K562 (cell line): Measurements from ENCODE around the gene CC2D1A. TPM values are rescaled to one million over a fixed set of nuclear protein-coding genes. Genes with fewer than 3 reads are reported as not detected.
A peak's percentile ranks its signal among the peaks of the same experiment; 100 is the strongest.

Experiments
- ATAC-seq: fragments of 200-7000 bp; cut with Tn5 transposase; 3 replicates; pipeline ENCODE4 v1.9.1; 2020; ENCODE audit warnings: moderate library complexity
- BruUV-seq: library from RNA; stranded (reverse); fragments of 400-500 nt; replicated peaks from 2 replicates; lab custom pipeline; 2021; lab: Mats Ljungman, UMichigan
- CTCF ChIA-PET: fragments of 300-600 bp; formaldehyde crosslinking; extraction: SDS; loops from one replicate; lab custom pipeline; 2021; ENCODE audit warnings: low intra/inter-chr PET ratio; lab: Yijun Ruan, JAX
- POLR2A ChIA-PET: fragments of 300-600, 350-650 bp; sonication (Branson Sonifier 250); formaldehyde crosslinking; extraction: SDS; loops from one replicate; lab custom pipeline; 2021; ENCODE audit warnings: antibody characterized with exemption, inconsistent platforms; lab: Yijun Ruan, JAX
- DNase-seq, 4 experiments: peaks; one replicate each; pipeline versions ENCODE4 v3.0.0 to v3.0.0-alpha.2; 2011 to 2018; ENCODE audit warnings: low spot score in 3 of 4, mixed read lengths in 3 of 4; ENCODE audit errors: extremely low read depth in 1 of 4
- FAIRE-seq: peaks from 2 replicates; lab custom pipeline; 2011; peaks lifted over from hg19 to GRCh38; lab: Jason Lieb, UNC
- H2AFZ ChIP-seq: 2 replicates; pipeline ENCODE4 v1.6.0; 2011; ENCODE audit warnings: low read depth, low read length, control low read depth, inconsistent platforms
- H3K27ac ChIP-seq: fragments of 200-600 bp; 3 replicates; pipeline ENCODE4 v1.8.0; 2011; ENCODE audit warnings: low read depth, mild to moderate bottlenecking, control low read depth, inconsistent platforms, low read length, moderate library complexity, mixed read lengths; ENCODE audit errors: extremely low read depth
- H3K27me3 ChIP-seq, 2 experiments: fragments of 300-600 bp in 1 of 2; 2 replicates in 1 of 2; 3 replicates in 1 of 2; pipeline versions ENCODE4 v1.6.0 to v1.8.0; 2011; ENCODE audit warnings: inconsistent platforms in 2 of 2, low read length in 2 of 2, mild to moderate bottlenecking in 1 of 2, mixed read lengths in 1 of 2, moderate library complexity in 1 of 2; ENCODE audit not compliant: control insufficient read depth in 2 of 2, insufficient read depth in 2 of 2
- H3K36me3 ChIP-seq: fragments of 300-600 bp; 3 replicates; pipeline ENCODE4 v1.8.0; 2011; ENCODE audit warnings: mild to moderate bottlenecking, low read length, inconsistent platforms; ENCODE audit not compliant: control insufficient read depth, insufficient read depth
- H3K4me1 ChIP-seq, 2 experiments: fragments of 200-600 bp in 1 of 2; replicated peaks in 1 of 2; 2 replicates in 1 of 2; 3 replicates in 1 of 2; pipeline versions ENCODE4 v1.5.1 to v1.8.0; 2011; ENCODE audit warnings: inconsistent platforms in 2 of 2, low read length in 2 of 2, mild to moderate bottlenecking in 1 of 2, mixed read lengths in 1 of 2, moderate library complexity in 1 of 2; ENCODE audit not compliant: control insufficient read depth in 2 of 2, insufficient read depth in 2 of 2
- H3K4me2 ChIP-seq: 2 replicates; pipeline ENCODE4 v1.6.1; 2011; ENCODE audit warnings: low read length, control low read depth, inconsistent platforms, mixed read lengths; ENCODE audit not compliant: insufficient read depth
- H3K4me3 ChIP-seq: fragments of 200-600 bp; sonication (generic), shearing (Covaris generic); 2 replicates; pipeline ENCODE4 v1.5.1; 2016; ENCODE audit warnings: control low read depth, inconsistent platforms
- H3K79me2 ChIP-seq: fragments of 200-600 bp; 3 replicates; pipeline ENCODE4 v1.8.0; 2011; ENCODE audit warnings: low read length, inconsistent platforms; ENCODE audit not compliant: control insufficient read depth, insufficient read depth
- H3K9ac ChIP-seq, 2 experiments: 2 replicates each; pipeline versions ENCODE4 v1.6.0 to v1.6.1; 2011; ENCODE audit warnings: low read depth in 2 of 2, low read length in 2 of 2, control low read depth in 1 of 2, inconsistent platforms in 1 of 2, mild to moderate bottlenecking in 1 of 2, mixed read lengths in 1 of 2; ENCODE audit not compliant: insufficient read depth in 1 of 2
- H3K9me1 ChIP-seq: one replicate; pipeline ENCODE4 v1.6.0; 2011; ENCODE audit warnings: inconsistent platforms, mild to moderate bottlenecking, low read length, moderate library complexity; ENCODE audit not compliant: control insufficient read depth, insufficient read depth
- H3K9me3 ChIP-seq: replicated peaks from 2 replicates; pipeline ENCODE4 v1.5.1; 2011; ENCODE audit warnings: low read depth, low read length, inconsistent platforms; ENCODE audit not compliant: control insufficient read depth, insufficient read depth
- H4K20me1 ChIP-seq: replicated peaks from 2 replicates; pipeline ENCODE4 v1.6.1; 2011; ENCODE audit warnings: low read length, inconsistent platforms, mixed read lengths; ENCODE audit not compliant: control insufficient read depth, insufficient read depth
- BCOR ChIP-seq: fragments of 450-650 bp; IDR thresholded peaks from 2 replicates; pipeline ENCODE4 v1.6.1; 2016
- EP400 ChIP-seq: fragments of 450-650 bp; IDR thresholded peaks from 2 replicates; pipeline ENCODE4 v1.6.1; 2017; ENCODE audit warnings: antibody characterized with exemption, mild to moderate bottlenecking, moderate library complexity
- ETS2 ChIP-seq: IDR thresholded peaks from 2 replicates; pipeline ENCODE4 v1.6.1; 2016; ENCODE audit warnings: borderline replicate concordance, missing genetic modification characterization, mild to moderate bottlenecking, moderate library complexity, missing compliant biosample characterization; ENCODE audit not compliant: poor library complexity, severe bottlenecking
- IRF2 ChIP-seq: sonication (generic); formaldehyde crosslinking; IDR thresholded peaks from 2 replicates; pipeline ENCODE4 v1.8.1; 2022; ENCODE audit warnings: mild to moderate bottlenecking, missing genetic modification reagents
- PHF20 ChIP-seq: fragments of 450-650 bp; IDR thresholded peaks from 2 replicates; pipeline ENCODE4 v1.6.1; 2018; ENCODE audit not compliant: partially characterized antibody
- POLR2G ChIP-seq: fragments of 200-400 bp; formaldehyde crosslinking; IDR thresholded peaks from 2 replicates; pipeline ENCODE4 v1.6.1; 2017; ENCODE audit warnings: low read depth, mild to moderate bottlenecking, antibody characterized with exemption, low read length, moderate library complexity
- RBM14 ChIP-seq: fragments of 200-400 bp; formaldehyde crosslinking; IDR thresholded peaks from 2 replicates; pipeline ENCODE4 v1.6.1; 2018; ENCODE audit warnings: low read depth, mild to moderate bottlenecking, low read length, moderate library complexity, borderline replicate concordance; ENCODE audit not compliant: insufficient read depth
- SMAD2 ChIP-seq: fragments of 150-350 bp; IDR thresholded peaks from 2 replicates; pipeline ENCODE4 v1.6.1; 2014; ENCODE audit warnings: low read depth, mild to moderate bottlenecking, low read length
- ZNF124 ChIP-seq: sonication (generic); formaldehyde crosslinking; IDR thresholded peaks from 2 replicates; pipeline ENCODE4 v1.8.1; 2022; ENCODE audit warnings: missing genetic modification reagents
- ZNF175 ChIP-seq: fragments of 200-800 bp; sonication (Bioruptor generic); IDR thresholded peaks from 2 replicates; pipeline ENCODE4 v1.6.1; 2016; ENCODE audit warnings: low read depth, mild to moderate bottlenecking, missing genetic modification characterization, missing compliant biosample characterization
- ZNF239 ChIP-seq: fragments of 250-450 bp; sonication (Bioruptor Pico); IDR thresholded peaks from 2 replicates; pipeline ENCODE4 v1.4.0; 2020; ENCODE audit warnings: mild to moderate bottlenecking
- ZNF586 ChIP-seq: fragments of 450-650 bp; formaldehyde crosslinking; conservative IDR thresholded peaks from 2 replicates; pipeline ENCODE4 v1.4.0; 2020; ENCODE audit warnings: mild to moderate bottlenecking, moderate library complexity
- WGBS: fragments of 100-300 bp; shearing (Covaris generic); methylation state at CpG from one replicate; pipeline ENCODE4 v1.1.6; 2016; ENCODE audit warnings: low coverage, mixed read lengths; ENCODE audit not compliant: insufficient coverage; ENCODE audit errors: missing lambda C conversion rate; 5-methylcytosine and 5-hydroxymethylcytosine counted together
- in situ Hi-C: fragments of 300-500 bp; cut with MboI; formaldehyde crosslinking; loops from 4 replicates; pipeline ENCODE4 v1.15.0; 2018; ENCODE audit warnings: inconsistent platforms, mixed read lengths
- intact Hi-C: fragments of 100-400 bp; cut with micrococcal nuclease; formaldehyde crosslinking; loops from 2 replicates; pipeline ENCODE4 v1.14.2; 2022
- polyA plus RNA-seq, 8 experiments: library from polyadenylated mRNA; depleted of rRNA in 4 of 8; stranded (reverse) in 5 of 8; unstranded in 3 of 8; fragments of >200 nt; fragmentation: Nextera tagmentation in 2 of 8; fragmentation: Illumina TruSeq in 1 of 8; extraction: Ambion mirVana in 2 of 8; extraction: Trizol in 1 of 8; gene quantifications; 2 replicates each; pipeline versions ENCODE4 v1.2.1 to v1.2.3, GENCODE V29; 2011 to 2014; ENCODE audit warnings: inconsistent platforms in 1 of 8, missing spikeins in 1 of 8
- total RNA-seq, 7 experiments: library from RNA; depleted of rRNA in 6 of 7; stranded (reverse); fragments of >200 nt in 6 of 7; fragmentation: Illumina TruSeq in 2 of 7; extraction: Trizol in 2 of 7; gene quantifications; 2 replicates each; pipeline versions ENCODE4 v1.2.1 to v1.2.3, GENCODE V29; 2011 to 2021; ENCODE audit warnings: low replicate concordance in 1 of 7

CC2D1A gene
- total and polyA plus RNA-seq, 9 of the 15 experiments (the other 6 are each of a cell fraction or from before 2014, with no cell fraction given), result 0.32 to 31.0 (median 12.9) TPM

- no peak overlapping the region for H2AFZ ChIP-seq
- ChIA-PET CTCF (no interaction called here), POLR2A (interaction anchor here (1.3 kb wide), 1 partner anchor 11 kb away, joined by 3 read pairs; no protein-coding TSS in a partner anchor)
- ATAC-seq (no peak), FAIRE-seq (no peak), DNase-seq (no peak)
- TF ChIP-seq ZNF239, result no peak
- TF ChIP-seq POLR2G, result 0 out of 2 replicates have a peak, but pooled peaks have one; percentile 41
- BruUV-seq, result no TSS peak
- intact Hi-C loops (no loop called here), in situ Hi-C loops (no loop called here)
- no peak overlapping the region for H3K27ac ChIP-seq
- no peaks in the 10 kb centered on the region for H4K20me1 ChIP-seq
- H3K9ac ChIP-seq, result peak overlapping the region in 1 of 2 experiments; percentile 71; a peak in 2 of 4 replicates
- H3K4me1 ChIP-seq, result peaks cover 0 to 56% of the 10 kb centered on the region in 2 experiments; a peak in 2 of 5 replicates
- H3K4me3 ChIP-seq, result no peak overlapping the region
- H3K9me1 ChIP-seq, result no peaks in the 10 kb centered on the region
- H3K79me2 ChIP-seq, result no peaks in the 10 kb centered on the region
- peaks cover 47% of the 10 kb centered on the region; the same call in 1 of the 3 replicates for H3K36me3 ChIP-seq
- H3K4me2 ChIP-seq, result no peak overlapping the region
- 71% methylated on average over 9 of the region's 12 CpGs for WGBS
- H3K9me3 ChIP-seq, result no peaks in the 10 kb centered on the region
- no peaks in the 10 kb centered on the region for H3K27me3 ChIP-seq
These were observed 73.2 kb downstream of the CC2D1A start for GRCh38 chr19:13979244-13979615.

- no TSS peak for BruUV-seq
- Histone ChIP-seq H3K79me2 (no peaks in the 10 kb centered on the region), H3K4me2 (no peak overlapping the region), H3K27ac (no peak overlapping the region), H3K36me3 (peaks cover 44% of the 10 kb centered on the region; the same call in 1 of the 3 replicates), H2AFZ (no peak overlapping the region), H3K4me1 (peaks cover 0 to 58% of the 10 kb centered on the region in 2 experiments; a peak in 2 of 5 replicates), H4K20me1 (no peaks in the 10 kb centered on the region), H3K27me3 (no peaks in the 10 kb centered on the region)
- intact Hi-C loops, result no loop called here
- ATAC-seq (no peak), FAIRE-seq (no peak)
- POLR2A ChIA-PET, result interaction anchor here (1.3 kb wide), 1 partner anchor 12 kb away, joined by 3 read pairs; no protein-coding TSS in a partner anchor
- 83% methylated on average over 10 of the region's 12 CpGs for WGBS
- TF ChIP-seq SMAD2, result no peak
- no peak for TF ChIP-seq RBM14
- no peak for TF ChIP-seq ETS2
- no peak for TF ChIP-seq ZNF586 (CRISPR knock-in tag)
- TF ChIP-seq ZNF175 (CRISPR knock-in tag), result no peak
- TF ChIP-seq ZNF124, result no peak
- no peak for TF ChIP-seq IRF2 (CRISPR knock-in tag)
- TF ChIP-seq PHF20, result no peak
- TF ChIP-seq BCOR, result no peak
- no peak for TF ChIP-seq EP400
- TF ChIP-seq, all 486 proteins: peak for 0
- Histone ChIP-seq H3K9me1 (no peaks in the 10 kb centered on the region), H3K9ac (peak overlapping the region in 1 of 2 experiments; percentile 71; a peak in 2 of 4 replicates), H3K9me3 (no peaks in the 10 kb centered on the region), H3K4me3 (no peak overlapping the region)
- CTCF ChIA-PET, result no interaction called here
- in situ Hi-C loops, result no loop called here
- no peak for DNase-seq
These were observed 73.7 kb downstream of the CC2D1A start for GRCh38 chr19:13979686-13980085.
